PC-9 (cell line): ENCODE results near the gene PKHD1. TPM values are rescaled to one million over a fixed set of nuclear protein-coding genes. Genes with fewer than 3 reads are reported as not detected.

Source experiments
- BruUV-seq: library from RNA; stranded (reverse); fragments of 400-500 nt; replicated peaks from 2 replicates; lab custom pipeline; 2021; lab: Mats Ljungman, UMichigan
- CTCF ChIA-PET: fragments of 300-600 bp; sonication (Branson Sonifier 250); formaldehyde crosslinking; loops from one replicate; lab custom pipeline; 2022; ENCODE audit warnings: antibody characterized with exemption; lab: Charles Lee
- POLR2A ChIA-PET: fragments of 300-600 bp; sonication (Branson Sonifier 250); formaldehyde crosslinking; loops from one replicate; lab custom pipeline; 2022; ENCODE audit warnings: antibody characterized with exemption; ENCODE audit not compliant: unreplicated experiment; lab: Charles Lee
- DNase-seq, 2 experiments: peaks; one replicate each; pipeline versions ENCODE4 v3.0.0 to v3.0.0-alpha.2; 2015 to 2022; ENCODE audit warnings: mixed read lengths in 1 of 2
- H2AFZ ChIP-seq: fragments of 200-600 bp; sonication (generic); 2 replicates; pipeline ENCODE4 v1.8.1; 2017; ENCODE audit warnings: antibody characterized with exemption
- H3F3A ChIP-seq: fragments of 200-600 bp; sonication (generic); 2 replicates; pipeline ENCODE4 v1.8.1; 2017; ENCODE audit warnings: antibody characterized with exemption, mild to moderate bottlenecking, low read depth; ENCODE audit not compliant: insufficient read depth
- H3K27ac ChIP-seq: fragments of 200-600 bp; sonication (generic); 2 replicates; pipeline ENCODE4 v1.6.1; 2016; ENCODE audit warnings: mixed run types
- H3K27me3 ChIP-seq: fragments of 200-600 bp; sonication (generic); 2 replicates; pipeline ENCODE4 v1.6.1; 2016; ENCODE audit warnings: low read depth, mixed run types; ENCODE audit not compliant: insufficient read depth
- H3K36me3 ChIP-seq: fragments of 200-600 bp; sonication (generic); 2 replicates; pipeline ENCODE4 v1.6.1; 2016; ENCODE audit warnings: low read depth, mixed run types
- H3K4me1 ChIP-seq: fragments of 200-600 bp; sonication (generic); replicated peaks from 2 replicates; pipeline ENCODE4 v1.6.1; 2016; ENCODE audit warnings: mixed run types; ENCODE audit not compliant: insufficient read depth
- H3K4me2 ChIP-seq: fragments of 200-600 bp; sonication (generic); 2 replicates; pipeline ENCODE4 v1.6.1; 2017; ENCODE audit warnings: mixed run types
- H3K4me3 ChIP-seq: fragments of 200-600 bp; sonication (generic); 2 replicates; pipeline ENCODE4 v1.6.1; 2016; ENCODE audit warnings: mixed run types
- H3K79me2 ChIP-seq: fragments of 200-600 bp; sonication (generic); 2 replicates; pipeline ENCODE4 v1.6.1; 2017; ENCODE audit warnings: low read depth, mixed run types
- H3K9me2 ChIP-seq: fragments of 200-600 bp; sonication (generic); 2 replicates; pipeline ENCODE4 v1.8.1; 2017; ENCODE audit warnings: mild to moderate bottlenecking; ENCODE audit not compliant: insufficient read depth
- H3K9me3 ChIP-seq: fragments of 200-600 bp; sonication (generic); 2 replicates; pipeline ENCODE4 v1.8.1; 2016; ENCODE audit warnings: low read depth; ENCODE audit not compliant: insufficient read depth
- H4K20me1 ChIP-seq: fragments of 200-600 bp; sonication (generic); 2 replicates; pipeline ENCODE4 v1.8.1; 2017; ENCODE audit not compliant: insufficient read depth
- CTCF ChIP-seq: fragments of 200-600 bp; sonication (generic); conservative IDR thresholded peaks from 2 replicates; pipeline ENCODE4 v1.6.1; 2017; ENCODE audit warnings: mixed run types, antibody characterized with exemption, mild to moderate bottlenecking, moderate library complexity
- EZH2 ChIP-seq: fragments of 200-600 bp; sonication (generic); IDR thresholded peaks from 2 replicates; pipeline ENCODE4 v1.8.0; 2017; ENCODE audit warnings: antibody characterized with exemption, low read depth
- intact Hi-C: fragments of 100-400 bp; cut with micrococcal nuclease; formaldehyde crosslinking; loops from one replicate; pipeline ENCODE4 v1.10.0; 2022; ENCODE audit not compliant: unreplicated experiment
- total RNA-seq: library from RNA; stranded (reverse); gene quantifications from 2 replicates; pipeline ENCODE4 v1.2.3, GENCODE V29; 2021

The PKHD1 gene
- total RNA-seq, 1 experiment from 2014 or later = not detected

DNA sequence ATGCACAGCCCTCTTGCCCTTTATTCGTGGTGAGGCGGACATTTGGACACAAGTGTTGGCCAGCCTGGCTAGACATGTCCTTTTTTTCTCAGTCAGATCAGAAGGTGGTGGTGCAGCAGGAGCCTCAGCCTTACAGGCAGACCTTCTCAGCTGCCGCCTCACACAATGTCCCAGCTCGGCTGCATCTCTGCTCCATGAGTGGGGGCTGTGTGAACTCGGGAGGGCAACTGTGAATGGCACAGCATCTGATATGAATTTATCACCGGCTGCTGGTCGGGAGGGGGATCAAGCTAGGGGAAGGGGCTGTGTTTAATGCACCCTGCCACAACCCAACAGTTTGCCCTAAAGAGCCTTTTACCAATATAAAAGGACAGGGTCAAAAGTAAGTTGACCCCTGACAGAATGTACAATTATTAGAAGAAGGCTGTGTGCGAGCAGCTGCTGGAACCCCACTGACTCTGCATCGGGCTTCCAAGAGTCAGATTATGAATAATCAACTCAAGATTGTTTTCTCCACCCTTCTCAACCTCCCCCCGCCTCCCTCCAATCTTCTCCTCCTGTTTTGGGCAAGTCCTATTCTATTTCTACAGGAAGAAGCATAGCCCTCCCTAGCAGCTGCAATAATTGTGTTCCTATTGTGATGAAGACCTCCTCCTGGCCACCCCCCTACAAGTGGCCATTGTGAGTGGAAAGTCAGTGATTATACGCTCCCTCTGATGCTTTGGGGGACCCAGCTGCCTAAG lies 245.2 kb downstream of the PKHD1 start:
- Histone ChIP-seq H4K20me1 (no peaks in the 10 kb centered on the region), H3K4me3 (no peak overlapping the region), H3K4me1 (no peaks in the 10 kb centered on the region), H3K9me3 (no peaks in the 10 kb centered on the region), H3K27me3 (no peaks in the 10 kb centered on the region), H3F3A (no peaks in the 10 kb centered on the region), H3K36me3 (no peaks in the 10 kb centered on the region), H3K4me2 (no peak overlapping the region), H3K79me2 (no peaks in the 10 kb centered on the region), H2AFZ (no peak overlapping the region), H3K9me2 (no peaks in the 10 kb centered on the region), H3K27ac (no peak overlapping the region)
- ChIA-PET POLR2A (no interaction called here), CTCF (no interaction called here)
- intact Hi-C loops = no loop called here
- TF ChIP-seq EZH2 (no peak), CTCF (no peak)
- no peak for DNase-seq
- no TSS peak for BruUV-seq

- H3K27me3 ChIP-seq = no peaks in the 10 kb centered on the region
- H3K4me2 ChIP-seq = no peak overlapping the region
- intact Hi-C loops = no loop called here
- ChIA-PET CTCF (no interaction called here), POLR2A (no interaction called here)
- TF ChIP-seq EZH2 (no peak), CTCF (no peak)
- H3K36me3 ChIP-seq = no peaks in the 10 kb centered on the region
- H3K9me2 ChIP-seq = no peaks in the 10 kb centered on the region
- H3K4me1 ChIP-seq = no peaks in the 10 kb centered on the region
- no peak for DNase-seq
- no peaks in the 10 kb centered on the region for H3F3A ChIP-seq
- H3K9me3 ChIP-seq = no peaks in the 10 kb centered on the region
- H3K4me3 ChIP-seq = no peak overlapping the region
- H2AFZ ChIP-seq = no peak overlapping the region
- no peaks in the 10 kb centered on the region for H3K79me2 ChIP-seq
- H3K27ac ChIP-seq = no peak overlapping the region
- no peaks in the 10 kb centered on the region for H4K20me1 ChIP-seq
- no TSS peak for BruUV-seq
Observed at GRCh38 chr6:51841626-51842025, 245.8 kb downstream of the PKHD1 start.

DNA sequence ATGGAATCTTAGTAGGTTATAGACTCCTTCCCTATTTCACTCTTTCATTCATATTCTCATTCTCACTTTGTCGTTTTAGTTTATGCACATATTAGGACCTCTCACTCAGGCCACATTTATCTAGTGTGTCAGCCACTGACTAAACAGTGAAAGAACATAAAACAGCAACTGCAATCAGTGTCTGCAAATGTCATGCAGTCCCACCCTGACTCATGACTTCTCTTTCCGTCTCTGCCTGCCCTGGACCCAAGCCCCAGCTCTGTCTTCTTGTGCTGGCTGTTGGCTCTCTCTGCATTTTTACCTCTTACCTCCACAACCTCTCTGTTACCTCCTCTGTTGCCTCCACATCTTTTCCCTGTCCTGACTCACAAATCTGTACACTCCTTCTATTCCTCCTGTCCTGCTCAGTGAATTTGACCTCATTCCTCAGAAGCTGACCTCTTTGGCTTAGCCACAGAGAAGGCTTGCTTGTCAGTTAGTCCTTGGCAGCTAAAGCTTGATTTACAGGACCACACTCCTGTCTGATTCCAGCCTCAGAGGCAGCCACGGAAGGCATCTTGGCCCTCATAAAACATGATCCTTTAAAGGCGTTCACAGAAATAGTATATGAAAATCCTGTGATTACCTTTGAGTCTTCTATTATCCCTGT lies 247.6 kb downstream of the PKHD1 start:
- intact Hi-C loops = no loop called here

More for the DNA sequence above, 247.6 kb downstream of the PKHD1 start:
- TF ChIP-seq CTCF (no peak), EZH2 (no peak)
- H3K4me3 ChIP-seq = no peak overlapping the region
- no peaks in the 10 kb centered on the region for H4K20me1 ChIP-seq
- no peak overlapping the region for H3K27ac ChIP-seq
- H3K27me3 ChIP-seq = no peaks in the 10 kb centered on the region
- no peaks in the 10 kb centered on the region for H3F3A ChIP-seq
- no peaks in the 10 kb centered on the region for H3K79me2 ChIP-seq
- H3K9me3 ChIP-seq = no peaks in the 10 kb centered on the region
- ChIA-PET CTCF (no interaction called here), POLR2A (no interaction called here)
- no peak overlapping the region for H2AFZ ChIP-seq
- H3K4me1 ChIP-seq = no peaks in the 10 kb centered on the region
- no TSS peak for BruUV-seq
- H3K4me2 ChIP-seq = no peak overlapping the region
- no peak for DNase-seq
- H3K36me3 ChIP-seq = no peaks in the 10 kb centered on the region
- H3K9me2 ChIP-seq = no peaks in the 10 kb centered on the region
